OCI-LY7 (cell line): Measurements from ENCODE around the gene TMEM179. TPM values are rescaled to one million over a fixed set of nuclear protein-coding genes. Genes with fewer than 3 reads are reported as not detected.

ENCODE experiments used
- BruUV-seq: library from RNA; stranded (reverse); fragments of 400-500 nt; replicated peaks from 2 replicates; lab custom pipeline; 2021; lab: Mats Ljungman, UMichigan
- CTCF ChIA-PET: fragments of 300-600 bp; sonication (Branson Sonifier 250); formaldehyde crosslinking; loops from one replicate; lab custom pipeline; 2022; ENCODE audit warnings: antibody characterized with exemption; ENCODE audit not compliant: unreplicated experiment; lab: Charles Lee
- POLR2A ChIA-PET: fragments of 300-600 bp; sonication (Branson Sonifier 250); formaldehyde crosslinking; loops from one replicate; lab custom pipeline; 2022; ENCODE audit warnings: antibody characterized with exemption; lab: Charles Lee
- DNase-seq: peaks from one replicate; pipeline ENCODE4 v3.0.0-alpha.2; 2015; ENCODE audit warnings: low spot score
- H2AFZ ChIP-seq: fragments of 200-600 bp; sonication (generic), shearing (Covaris generic); 2 replicates; pipeline ENCODE4 v1.6.1; 2014; ENCODE audit warnings: mild to moderate bottlenecking, antibody characterized with exemption, low read length, moderate library complexity
- H3K27ac ChIP-seq: fragments of 200-600 bp; sonication (generic); 2 replicates; pipeline ENCODE4 v1.5.1; 2014; ENCODE audit warnings: mixed run types, low read depth, mild to moderate bottlenecking, moderate library complexity, low read length, inconsistent platforms; ENCODE audit not compliant: poor library complexity, severe bottlenecking
- H3K36me3 ChIP-seq: fragments of 200-600 bp; sonication (generic); 2 replicates; pipeline ENCODE4 v1.6.1; 2014; ENCODE audit warnings: mild to moderate bottlenecking, antibody characterized with exemption, low read length, moderate library complexity, mixed read lengths; ENCODE audit not compliant: insufficient read depth
- H3K4me1 ChIP-seq: fragments of 200-600 bp; sonication (generic); 2 replicates; pipeline ENCODE4 v1.5.1; 2014; ENCODE audit warnings: mild to moderate bottlenecking, low read length; ENCODE audit not compliant: insufficient read depth, poor library complexity, severe bottlenecking
- H3K4me2 ChIP-seq: fragments of 200-600 bp; sonication (generic); 2 replicates; pipeline ENCODE4 v1.6.1; 2014; ENCODE audit warnings: mild to moderate bottlenecking, low read length
- H3K4me3 ChIP-seq: fragments of 200-600 bp; sonication (generic); 2 replicates; pipeline ENCODE4 v1.5.1; 2014; ENCODE audit warnings: mild to moderate bottlenecking, low read depth, low read length; ENCODE audit not compliant: poor library complexity, severe bottlenecking
- H3K79me2 ChIP-seq: fragments of 200-600 bp; sonication (generic); 2 replicates; pipeline ENCODE4 v1.6.1; 2016; ENCODE audit warnings: low read depth, mild to moderate bottlenecking, low read length, moderate library complexity, mixed read lengths; ENCODE audit not compliant: insufficient read depth
- H3K9me2 ChIP-seq: fragments of 200-600 bp; sonication (generic); 2 replicates; pipeline ENCODE4 v1.6.1; 2016; ENCODE audit warnings: mild to moderate bottlenecking, low read length, mixed read lengths; ENCODE audit not compliant: insufficient read depth
- H3K9me3 ChIP-seq: fragments of 200-600 bp; sonication (generic); 2 replicates; pipeline ENCODE4 v1.6.1; 2014; ENCODE audit warnings: mild to moderate bottlenecking, mixed run types, low read length, mixed read lengths
- H4K20me1 ChIP-seq: fragments of 200-600 bp; sonication (generic); 2 replicates; pipeline ENCODE4 v1.6.1; 2014; ENCODE audit warnings: mild to moderate bottlenecking, antibody characterized with exemption, low read length, moderate library complexity, mixed read lengths; ENCODE audit not compliant: insufficient read depth
- EZH2phosphoT487 ChIP-seq: fragments of 200-600 bp; sonication (generic); IDR thresholded peaks from 2 replicates; pipeline ENCODE4 v1.6.1; 2018; ENCODE audit warnings: low read depth, borderline replicate concordance, mild to moderate bottlenecking, mixed run types, antibody characterized with exemption, low read length, moderate library complexity, mixed read lengths
- intact Hi-C: fragments of 100-400 bp; cut with micrococcal nuclease; formaldehyde crosslinking; loops from one replicate; pipeline ENCODE4 v1.10.0; 2022; ENCODE audit not compliant: unreplicated experiment
- total RNA-seq, 2 experiments: library from RNA; depleted of rRNA in 1 of 2; stranded (reverse); fragments of >200 nt in 1 of 2; shearing (Covaris generic) in 1 of 2; gene quantifications; 2 replicates each; pipeline ENCODE4 v1.2.3, GENCODE V29; 2014 to 2022
- TF ChIP-seq, protein P1 (sequence below): fragments of 200-600 bp; sonication (generic); conservative IDR thresholded peaks from 2 replicates; pipeline ENCODE4 v1.5.1; 2014; ENCODE audit warnings: mild to moderate bottlenecking, antibody characterized with exemption, low read length, moderate library complexity, mixed read lengths

Gene TMEM179
- total RNA-seq, 2 experiments from 2014 or later = not detected

DNA sequence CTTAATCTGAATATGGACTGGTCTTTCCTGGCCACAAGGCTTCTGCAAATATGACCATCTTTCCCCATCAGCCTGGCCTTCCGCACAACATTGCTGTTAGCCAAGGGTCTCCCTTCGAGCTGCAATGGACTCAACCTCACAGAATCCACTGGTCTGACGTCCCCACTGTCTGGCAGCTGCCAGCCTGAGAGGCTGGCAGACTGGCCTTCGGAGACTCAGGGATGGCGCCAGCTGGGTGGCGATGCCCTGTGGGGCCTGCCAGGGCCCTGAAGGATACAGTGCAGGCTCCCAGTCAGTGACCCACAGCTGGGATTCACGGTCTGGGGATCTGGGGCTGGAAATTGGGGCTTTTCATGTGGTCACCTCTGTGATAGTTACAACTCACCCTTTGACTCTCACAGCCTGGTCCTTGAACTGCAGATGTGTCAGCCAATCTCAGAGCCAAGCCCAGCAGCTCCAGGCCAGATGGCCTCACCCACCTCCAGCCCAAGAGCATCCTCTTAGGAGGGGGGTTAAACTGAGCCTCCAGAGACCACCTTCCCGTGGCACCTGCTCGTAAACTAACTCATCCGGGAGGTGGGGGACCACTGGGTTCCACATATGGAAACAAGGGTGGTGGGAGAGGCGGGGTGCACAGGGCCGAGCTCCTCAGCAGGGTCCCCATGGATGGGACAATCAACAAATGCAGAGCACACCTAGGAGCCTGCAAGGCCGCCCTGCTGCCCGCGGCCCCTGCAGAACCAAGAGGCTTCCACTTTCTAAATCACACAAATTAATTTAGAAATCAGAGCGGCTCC, 46.1 kb downstream of the TMEM179 start:
- ChIA-PET CTCF (no interaction called here), POLR2A (no interaction called here)
- no peaks in the 10 kb centered on the region for H3K79me2 ChIP-seq

DNA sequence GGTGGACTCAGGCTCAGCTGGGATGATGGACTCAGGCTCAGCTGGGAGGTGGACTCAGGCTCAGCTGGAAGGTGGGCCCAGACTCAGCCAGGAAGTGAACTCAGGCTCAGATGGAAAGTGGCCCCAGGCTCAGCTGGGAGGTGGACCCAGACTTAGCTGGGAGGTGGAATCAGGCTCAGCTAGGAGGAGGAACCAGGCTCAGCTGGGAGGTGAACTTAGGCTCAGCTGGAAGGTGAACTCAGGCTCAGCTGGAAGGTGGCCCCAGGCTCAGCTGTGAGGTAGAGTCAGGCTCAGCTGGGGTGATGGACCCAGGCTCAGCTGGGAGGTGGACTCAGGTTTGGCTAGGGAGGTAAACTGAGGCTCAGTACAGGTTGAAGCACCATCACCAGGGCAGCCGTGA, 46.8 kb downstream of the TMEM179 start:
- CTCF ChIA-PET = no interaction called here
- BruUV-seq = no TSS peak

More for the DNA sequence above, 46.1 kb downstream of the TMEM179 start:
- BruUV-seq = no TSS peak
- Histone ChIP-seq H3K4me1 (no peaks in the 10 kb centered on the region), H3K4me2 (no peak overlapping the region), H3K9me2 (no peaks in the 10 kb centered on the region), H3K9me3 (no peaks in the 10 kb centered on the region), H3K36me3 (no peaks in the 10 kb centered on the region), H3K27ac (no peak overlapping the region), H4K20me1 (no peaks in the 10 kb centered on the region), H3K4me3 (no peak overlapping the region), H2AFZ (no peak overlapping the region)
- DNase-seq = no peak
- TF ChIP-seq, protein P1, sequence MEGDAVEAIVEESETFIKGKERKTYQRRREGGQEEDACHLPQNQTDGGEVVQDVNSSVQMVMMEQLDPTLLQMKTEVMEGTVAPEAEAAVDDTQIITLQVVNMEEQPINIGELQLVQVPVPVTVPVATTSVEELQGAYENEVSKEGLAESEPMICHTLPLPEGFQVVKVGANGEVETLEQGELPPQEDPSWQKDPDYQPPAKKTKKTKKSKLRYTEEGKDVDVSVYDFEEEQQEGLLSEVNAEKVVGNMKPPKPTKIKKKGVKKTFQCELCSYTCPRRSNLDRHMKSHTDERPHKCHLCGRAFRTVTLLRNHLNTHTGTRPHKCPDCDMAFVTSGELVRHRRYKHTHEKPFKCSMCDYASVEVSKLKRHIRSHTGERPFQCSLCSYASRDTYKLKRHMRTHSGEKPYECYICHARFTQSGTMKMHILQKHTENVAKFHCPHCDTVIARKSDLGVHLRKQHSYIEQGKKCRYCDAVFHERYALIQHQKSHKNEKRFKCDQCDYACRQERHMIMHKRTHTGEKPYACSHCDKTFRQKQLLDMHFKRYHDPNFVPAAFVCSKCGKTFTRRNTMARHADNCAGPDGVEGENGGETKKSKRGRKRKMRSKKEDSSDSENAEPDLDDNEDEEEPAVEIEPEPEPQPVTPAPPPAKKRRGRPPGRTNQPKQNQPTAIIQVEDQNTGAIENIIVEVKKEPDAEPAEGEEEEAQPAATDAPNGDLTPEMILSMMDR = no peak
- TF ChIP-seq EZH2phosphoT487 = no peak
- intact Hi-C loops = no loop called here

More for the DNA sequence above, 46.8 kb downstream of the TMEM179 start:
- Histone ChIP-seq H3K9me3 (no peaks in the 10 kb centered on the region), H3K9me2 (no peaks in the 10 kb centered on the region), H3K4me2 (no peak overlapping the region), H4K20me1 (no peaks in the 10 kb centered on the region), H3K4me3 (no peak overlapping the region), H3K27ac (no peak overlapping the region), H3K79me2 (no peaks in the 10 kb centered on the region), H3K36me3 (no peaks in the 10 kb centered on the region), H2AFZ (no peak overlapping the region), H3K4me1 (no peaks in the 10 kb centered on the region)
- POLR2A ChIA-PET = interaction anchor here (0.7 kb wide), 1 partner anchor 37 kb away, joined by 3 read pairs; no protein-coding TSS in a partner anchor
- intact Hi-C loops = no loop called here
- TF ChIP-seq EZH2phosphoT487 = no peak
- TF ChIP-seq, protein P1 = no peak
- DNase-seq = no peak
